GM18507 (cell line): ENCODE data around the gene OCA2.
"Not testable (repeated sequence)": the region's sequence is repeated elsewhere in the genome, so short reads cannot be mapped to it uniquely, and the experiment has no call there.

ENCODE experiments used
- DNase-seq: peaks from one replicate; pipeline ENCODE4 v3.0.0; 2011; ENCODE audit warnings: low read depth; ENCODE audit not compliant: insufficient read length; ENCODE audit errors: extremely low spot score
- FAIRE-seq: peaks from 2 replicates; lab custom pipeline; 2011; peaks lifted over from hg19 to GRCh38; lab: Jason Lieb, UNC

OCA2 gene

DNA sequence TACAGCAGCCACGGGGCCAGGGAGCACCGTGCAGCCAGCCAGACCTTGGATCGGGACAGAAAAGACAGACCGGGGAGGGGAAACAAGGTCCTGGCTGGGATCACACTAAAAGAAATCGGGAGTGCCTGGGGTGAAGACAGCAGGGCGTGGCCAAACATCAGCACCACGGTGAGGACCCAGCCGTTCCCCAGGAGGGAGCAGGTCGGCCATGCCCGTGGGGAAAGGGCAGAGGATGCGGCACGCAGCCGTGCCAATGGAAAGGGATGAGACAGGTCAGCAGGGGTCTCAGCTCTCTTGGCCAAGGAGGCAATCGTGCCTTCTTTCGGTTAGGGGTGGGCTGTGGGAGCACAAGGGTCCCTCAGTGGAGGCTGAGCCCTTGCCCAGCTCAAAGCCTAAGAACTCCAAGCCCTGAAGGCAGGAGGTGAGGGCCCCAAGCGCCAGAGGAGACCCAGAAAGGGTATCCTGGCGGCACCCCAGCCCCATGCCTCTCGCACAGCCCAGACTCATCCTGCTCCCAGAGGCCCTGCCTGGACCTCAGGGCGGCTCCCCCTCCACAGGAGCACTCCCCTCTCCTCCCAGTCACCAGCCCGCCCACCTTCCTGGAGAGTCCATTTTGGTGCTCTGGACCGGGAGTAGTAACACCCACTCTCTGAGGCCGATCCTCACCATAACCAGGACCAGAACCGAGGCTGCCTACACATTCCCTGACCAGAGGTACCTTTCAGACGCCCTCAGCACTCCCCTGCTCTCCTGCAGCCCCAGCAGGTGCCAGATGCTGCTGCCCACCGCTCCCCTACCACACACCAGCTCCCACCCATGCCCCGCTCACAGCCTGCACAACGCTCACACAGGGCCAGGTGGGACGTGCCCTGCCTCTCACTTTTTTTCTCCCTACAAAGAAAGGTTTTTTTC is 23.2 kb upstream of the OCA2 start:
- FAIRE-seq (no peak), DNase-seq (no peak)

DNA sequence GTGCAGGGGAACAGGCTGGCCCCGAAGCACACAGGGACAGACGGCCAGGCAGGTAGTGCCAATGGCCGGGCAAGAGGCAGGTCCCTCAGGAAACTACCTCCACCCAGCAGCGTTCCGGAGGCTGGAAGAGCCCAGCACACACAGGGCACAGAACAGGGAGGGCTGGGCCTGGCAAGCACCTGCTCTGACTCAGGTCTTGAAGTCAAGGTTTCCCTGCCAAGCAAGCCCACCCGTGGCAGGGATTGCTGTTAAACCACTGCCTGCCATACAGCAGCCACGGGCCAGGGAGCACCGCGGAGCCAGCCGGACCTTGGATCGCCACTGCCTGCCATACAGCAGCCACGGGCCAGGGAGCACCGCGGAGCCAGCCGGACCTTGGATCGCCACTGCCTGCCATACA is 22.5 kb upstream of the OCA2 start:
- not testable (repeated sequence) for FAIRE-seq, DNase-seq

DNA sequence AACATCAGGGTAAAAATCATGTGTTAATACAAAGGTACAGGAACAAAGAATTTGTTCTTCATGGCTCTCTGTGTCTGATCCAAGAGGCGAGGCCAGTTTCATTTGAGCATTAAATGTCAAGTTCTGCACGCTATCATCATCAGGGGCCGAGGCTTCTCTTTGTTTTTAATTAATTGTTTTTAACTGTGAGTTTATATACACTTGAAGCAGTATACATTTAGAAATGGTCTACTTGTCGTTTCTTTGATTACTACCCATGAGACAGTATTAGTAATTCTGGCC is 21.2 kb upstream of the OCA2 start:
- FAIRE-seq = no peak
- no peak for DNase-seq

DNA sequence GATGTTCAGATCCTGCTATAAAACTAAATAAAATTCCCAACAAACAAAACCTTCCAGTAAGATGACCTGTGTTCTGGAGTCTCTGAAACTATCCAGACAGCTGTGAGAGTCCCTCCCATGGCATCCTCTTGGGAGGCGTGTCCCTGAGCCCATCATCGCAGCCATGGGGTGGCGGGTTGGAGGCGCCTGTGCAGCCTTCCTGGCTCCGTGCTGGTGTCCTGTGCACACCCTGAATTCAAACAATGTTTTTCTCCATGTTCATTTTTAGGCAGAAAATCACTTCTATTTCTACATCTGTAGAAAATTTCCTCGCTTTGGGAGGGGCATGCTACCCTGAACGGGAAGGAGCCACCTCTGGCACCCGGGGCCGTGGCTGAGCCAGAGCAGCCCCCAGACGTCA is 19.4 kb upstream of the OCA2 start:
- no peak for FAIRE-seq
- DNase-seq = no peak

DNA sequence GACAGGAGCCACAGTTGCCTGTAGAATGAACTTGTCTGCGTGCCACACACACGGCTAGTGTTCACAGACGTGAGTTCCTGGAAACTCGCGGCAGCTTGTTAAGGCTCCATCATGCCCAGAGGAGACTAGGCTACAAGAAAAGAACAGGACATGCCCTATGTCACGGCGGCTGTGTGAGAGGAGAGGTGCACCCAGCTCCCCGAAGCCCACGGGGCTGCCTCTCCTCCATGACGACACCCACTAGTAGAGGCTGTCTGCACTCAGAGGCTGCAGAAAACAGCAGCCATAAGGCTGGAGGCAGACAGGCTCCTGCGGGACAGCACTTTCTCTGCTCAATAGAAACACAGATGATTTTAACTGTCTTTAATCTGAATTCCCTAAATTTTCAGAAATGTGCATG is 19.0 kb upstream of the OCA2 start:
- FAIRE-seq (no peak), DNase-seq (no peak)

DNA sequence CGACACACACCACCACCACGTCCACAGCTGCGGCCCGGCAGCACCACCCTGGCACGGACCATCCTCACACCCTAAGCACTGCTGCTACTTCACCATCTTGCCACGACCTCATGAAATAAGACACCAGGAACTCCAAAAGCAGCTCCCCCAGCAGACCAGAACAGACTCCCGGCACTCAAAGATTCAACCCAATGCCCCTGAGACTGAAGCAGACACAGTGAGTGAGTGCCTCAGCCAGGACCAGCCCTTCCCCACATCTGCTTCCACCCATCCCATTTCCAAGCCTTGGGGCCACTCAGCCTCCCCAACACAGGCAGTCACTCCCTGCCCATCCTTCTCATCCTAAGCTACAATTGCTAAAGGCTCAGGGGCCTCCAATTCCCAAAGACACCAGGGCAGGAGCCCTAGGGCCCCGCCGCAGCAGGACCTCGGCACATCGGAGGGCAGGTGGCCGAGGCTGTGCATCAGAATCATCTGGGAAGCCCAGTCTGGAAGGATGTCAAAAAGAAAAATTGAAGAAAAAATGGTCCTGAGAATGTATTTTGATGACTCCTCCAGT is 18.4 kb upstream of the OCA2 start:
- DNase-seq (no peak), FAIRE-seq (no peak)

DNA sequence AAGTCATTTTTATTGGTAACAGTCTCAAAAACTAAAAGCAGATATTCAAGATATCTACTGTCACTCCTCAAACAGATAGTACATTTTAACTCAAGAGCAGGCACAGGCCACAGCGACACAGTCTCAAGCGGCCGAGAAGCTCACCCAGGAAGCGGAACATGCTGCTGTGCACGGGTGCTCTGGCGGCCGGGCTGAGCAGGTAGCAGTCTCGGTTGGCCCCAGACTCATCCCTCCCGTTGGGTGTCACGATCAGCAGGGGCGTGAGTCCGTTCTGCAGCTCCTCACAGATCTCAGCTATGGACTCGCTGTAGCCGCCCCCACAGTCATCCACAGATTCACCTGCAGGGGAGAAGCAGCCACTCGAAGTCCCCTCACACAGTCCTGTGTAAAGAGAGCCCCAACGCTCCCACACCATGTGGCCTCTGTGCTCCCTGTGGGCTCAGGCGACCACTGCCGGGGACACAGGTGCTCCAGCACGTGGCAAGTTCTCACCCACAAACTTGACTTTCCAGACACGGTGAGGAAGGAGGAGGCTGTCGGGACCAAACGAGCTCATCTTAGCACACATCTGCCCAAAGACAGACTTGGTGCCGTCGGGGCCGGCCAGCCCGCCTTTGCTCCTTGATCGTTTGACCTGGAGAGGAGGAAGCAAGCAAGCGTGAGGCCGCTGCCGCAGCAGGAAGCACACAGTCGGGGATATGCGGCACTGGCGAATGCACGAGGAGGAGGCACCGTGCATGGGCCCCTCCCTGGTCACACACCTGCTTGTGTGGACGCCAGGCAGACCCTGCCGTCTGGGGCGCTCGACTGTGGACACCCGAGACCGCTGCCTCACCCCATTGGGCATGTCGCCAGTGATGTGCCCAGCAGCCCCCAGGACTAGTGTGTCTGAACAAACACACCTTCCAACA is 17.7 kb upstream of the OCA2 start:
- DNase-seq (no peak), FAIRE-seq (no peak)

DNA sequence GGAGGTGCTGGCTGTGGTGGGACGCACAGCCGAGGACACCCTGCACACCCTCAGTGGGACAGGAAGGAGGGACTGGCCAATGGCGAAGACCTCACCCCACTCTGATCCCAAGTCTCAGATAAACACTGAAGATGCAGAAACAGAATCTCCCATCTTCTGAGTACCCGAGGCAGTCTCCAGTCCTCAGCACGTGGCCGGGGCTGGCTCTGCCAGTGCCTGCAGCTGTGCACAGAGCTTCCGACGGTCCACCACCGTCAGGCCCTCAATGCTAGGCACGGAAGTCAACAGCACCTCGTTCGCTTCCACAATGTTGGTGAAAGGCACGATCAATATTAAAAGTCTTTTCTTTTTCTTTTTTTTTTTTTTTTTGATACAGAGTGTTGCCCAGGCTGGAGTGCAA is 16.8 kb upstream of the OCA2 start:
- FAIRE-seq = no peak
- no peak for DNase-seq

DNA sequence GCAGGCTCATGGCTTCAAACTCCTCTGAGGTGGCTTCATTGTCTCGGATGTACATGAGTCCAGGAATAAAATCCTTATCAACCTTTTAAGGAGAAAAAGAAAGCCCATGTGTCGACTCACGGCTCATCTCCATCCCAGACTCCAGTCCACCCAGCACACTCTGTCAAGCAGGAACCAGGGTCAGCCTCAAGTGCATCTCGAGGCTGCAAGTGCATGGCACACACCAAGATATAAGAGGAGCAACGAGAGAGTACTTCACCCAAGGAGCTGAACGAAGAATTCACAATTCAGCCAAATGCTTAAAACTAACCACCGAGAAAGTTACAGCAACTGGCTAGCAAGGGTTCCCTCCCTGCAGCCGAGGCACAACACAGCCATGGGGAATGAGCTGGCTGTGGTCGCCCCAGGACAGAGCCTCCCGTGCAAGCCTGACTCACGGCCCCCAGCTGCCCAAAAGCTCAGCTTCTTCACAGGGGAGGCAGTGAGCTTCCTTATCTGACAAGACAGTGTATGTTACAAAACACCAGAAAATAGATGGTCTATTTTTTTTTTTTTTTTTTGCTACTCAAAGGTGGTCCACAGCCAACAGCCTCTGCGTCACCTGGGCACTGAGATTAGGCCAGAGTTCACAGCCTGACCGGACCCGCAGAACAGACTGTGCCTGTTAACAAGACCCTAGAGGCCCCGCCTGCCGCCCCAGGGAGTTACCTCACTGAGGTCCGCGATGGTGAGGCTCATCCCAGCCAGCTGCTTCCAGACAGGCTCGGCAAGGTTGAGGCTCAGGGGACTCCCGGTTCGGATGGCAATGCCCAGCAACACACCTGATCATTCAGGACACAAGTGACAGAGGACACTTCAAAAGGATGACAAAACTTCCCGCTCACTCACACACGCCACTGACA is 15.9 kb upstream of the OCA2 start:
- FAIRE-seq (no peak), DNase-seq (no peak)

DNA sequence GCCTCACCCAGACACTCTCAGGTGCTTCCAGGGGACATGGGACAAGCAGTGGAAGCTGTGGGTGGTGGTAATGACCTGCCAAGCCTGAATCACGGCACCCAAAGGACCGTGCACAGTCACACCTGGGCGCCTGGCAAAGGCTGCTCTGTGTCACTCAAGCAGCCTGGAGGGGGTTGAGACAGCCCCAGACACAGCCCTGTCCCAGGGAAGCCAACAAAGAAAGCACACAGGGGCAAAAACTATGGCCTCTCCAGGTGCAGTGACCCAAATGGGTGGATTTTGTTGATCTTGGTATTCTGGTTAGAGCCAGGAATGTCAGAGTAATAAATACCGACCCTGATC is 15.0 kb upstream of the OCA2 start:
- FAIRE-seq (no peak), DNase-seq (no peak)

DNA sequence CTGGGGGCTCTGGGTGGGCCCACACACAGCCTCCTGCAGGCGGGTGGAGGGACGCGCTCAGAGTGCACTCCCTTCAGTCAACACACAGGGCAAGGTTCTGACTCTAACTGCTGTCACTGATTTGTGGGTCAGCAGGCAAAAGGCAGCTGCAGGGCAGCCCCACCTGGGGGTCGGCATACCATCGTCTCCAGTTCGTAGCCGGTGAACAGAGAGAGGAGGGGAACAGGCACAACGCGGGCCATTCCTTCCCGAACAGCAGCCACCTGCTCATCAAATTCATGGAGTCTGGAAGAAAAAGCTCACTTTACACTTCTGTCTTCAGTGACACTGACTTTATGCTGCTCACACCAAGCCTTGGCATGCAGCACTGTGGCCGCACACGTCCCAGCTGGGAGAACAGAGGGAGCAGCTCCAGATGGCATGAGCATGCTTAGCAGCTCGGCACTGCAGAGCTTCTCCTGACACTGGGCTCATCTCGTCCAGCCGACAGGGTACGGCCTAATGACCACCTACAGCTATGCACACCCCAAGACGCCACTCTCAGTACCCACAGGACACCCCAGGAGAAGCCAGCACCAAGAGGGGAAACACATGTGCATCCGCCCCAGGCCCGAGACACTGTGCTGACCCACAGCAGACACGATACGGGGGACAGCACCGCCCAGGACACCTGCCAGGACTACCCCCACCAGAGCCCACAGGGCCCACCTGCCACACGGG is 14.4 kb upstream of the OCA2 start:
- FAIRE-seq = no peak
- DNase-seq = no peak

DNA sequence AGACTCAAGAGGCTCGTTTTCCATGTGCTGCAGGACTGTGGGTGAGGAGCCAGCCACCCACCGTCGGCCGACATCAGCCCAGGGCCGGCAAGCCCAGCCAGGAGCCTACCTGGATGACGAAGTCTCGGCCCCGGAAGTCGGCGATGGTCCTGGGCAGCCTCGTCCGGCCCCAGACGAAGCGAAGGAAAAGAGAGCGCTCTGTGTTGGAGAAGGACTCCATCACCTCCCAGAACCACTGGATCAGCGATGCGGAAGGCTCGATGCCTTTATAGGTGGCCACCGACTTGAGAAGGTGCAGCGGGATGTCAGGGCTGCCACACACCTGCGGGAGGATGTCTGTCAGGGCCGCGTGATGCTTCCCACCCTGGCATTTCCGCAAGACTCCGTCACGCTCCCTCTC is 13.8 kb upstream of the OCA2 start:
- no peak for FAIRE-seq

DNA sequence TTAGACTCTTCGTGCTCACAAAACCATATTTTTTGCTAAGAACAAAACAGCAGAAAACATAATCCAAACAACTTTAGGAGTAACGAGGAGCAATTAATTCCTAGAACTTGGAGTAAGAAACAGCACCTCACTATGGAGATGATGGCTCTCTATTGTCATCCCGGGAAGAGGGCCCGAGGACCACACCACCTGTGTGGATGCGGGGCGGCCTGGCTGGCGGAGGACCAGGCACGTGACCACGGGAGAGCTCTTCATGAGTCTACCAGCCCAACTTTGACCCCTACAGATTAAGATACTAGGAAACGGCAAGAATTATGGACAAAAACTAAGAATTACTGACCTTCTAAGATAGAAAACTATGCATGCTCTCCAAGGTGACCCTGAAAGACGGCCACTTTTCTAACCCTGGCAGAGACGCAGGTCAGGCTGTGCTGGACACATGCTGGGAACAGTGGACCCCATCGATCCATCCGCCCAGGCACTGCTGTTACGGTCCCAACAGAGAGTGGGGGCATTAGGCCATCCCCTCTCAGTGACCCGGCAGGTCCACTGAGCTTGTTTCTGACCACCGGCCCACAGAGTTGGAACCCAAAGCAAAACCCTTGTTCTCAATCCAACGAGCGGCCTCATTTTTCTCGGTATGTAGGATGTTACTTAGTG is 13.1 kb upstream of the OCA2 start:
- FAIRE-seq (no peak), DNase-seq (no peak)

More for the DNA sequence above, 13.8 kb upstream of the OCA2 start:
- DNase-seq = no peak

DNA sequence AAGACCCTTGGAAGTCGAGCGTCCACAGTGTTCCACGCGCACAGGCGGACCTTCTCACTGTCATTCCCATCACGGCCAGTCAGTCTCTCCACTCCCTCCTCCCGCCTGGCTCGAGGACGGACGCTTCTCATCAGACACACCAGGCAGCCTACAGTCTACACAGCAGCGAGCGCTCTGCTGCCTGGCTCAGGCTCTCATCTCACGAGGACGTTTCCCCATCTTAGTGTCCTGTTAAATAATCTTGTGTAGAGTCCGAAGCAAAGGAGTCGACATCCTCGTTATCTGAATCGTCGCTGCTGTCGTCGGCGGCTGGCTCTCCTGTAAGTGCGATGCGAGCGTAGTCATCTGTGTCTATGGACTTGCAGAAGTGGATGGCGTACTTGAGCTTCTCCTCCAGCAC is 12.4 kb upstream of the OCA2 start:
- DNase-seq (no peak), FAIRE-seq (no peak)

DNA sequence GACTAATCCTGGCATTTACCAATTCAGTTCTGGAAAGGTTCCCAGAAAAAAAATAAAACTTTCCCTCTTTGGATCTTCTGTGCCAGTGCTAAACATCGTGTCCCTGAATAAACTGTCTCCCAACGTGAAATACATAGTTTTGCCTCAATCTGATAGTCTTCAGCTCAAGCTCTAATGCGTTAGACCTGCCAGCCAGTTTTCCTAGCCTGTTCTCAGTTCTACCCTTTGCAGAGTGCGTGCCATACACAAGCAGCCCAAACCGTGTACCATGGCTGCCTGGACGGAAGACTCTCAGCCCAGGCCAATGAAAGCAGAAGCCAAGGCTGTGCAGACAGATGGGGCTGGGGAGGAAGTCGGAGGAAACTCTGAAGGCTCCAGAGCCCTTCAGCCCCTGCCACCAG is 11.4 kb upstream of the OCA2 start:
- FAIRE-seq (no peak), DNase-seq (no peak)

DNA sequence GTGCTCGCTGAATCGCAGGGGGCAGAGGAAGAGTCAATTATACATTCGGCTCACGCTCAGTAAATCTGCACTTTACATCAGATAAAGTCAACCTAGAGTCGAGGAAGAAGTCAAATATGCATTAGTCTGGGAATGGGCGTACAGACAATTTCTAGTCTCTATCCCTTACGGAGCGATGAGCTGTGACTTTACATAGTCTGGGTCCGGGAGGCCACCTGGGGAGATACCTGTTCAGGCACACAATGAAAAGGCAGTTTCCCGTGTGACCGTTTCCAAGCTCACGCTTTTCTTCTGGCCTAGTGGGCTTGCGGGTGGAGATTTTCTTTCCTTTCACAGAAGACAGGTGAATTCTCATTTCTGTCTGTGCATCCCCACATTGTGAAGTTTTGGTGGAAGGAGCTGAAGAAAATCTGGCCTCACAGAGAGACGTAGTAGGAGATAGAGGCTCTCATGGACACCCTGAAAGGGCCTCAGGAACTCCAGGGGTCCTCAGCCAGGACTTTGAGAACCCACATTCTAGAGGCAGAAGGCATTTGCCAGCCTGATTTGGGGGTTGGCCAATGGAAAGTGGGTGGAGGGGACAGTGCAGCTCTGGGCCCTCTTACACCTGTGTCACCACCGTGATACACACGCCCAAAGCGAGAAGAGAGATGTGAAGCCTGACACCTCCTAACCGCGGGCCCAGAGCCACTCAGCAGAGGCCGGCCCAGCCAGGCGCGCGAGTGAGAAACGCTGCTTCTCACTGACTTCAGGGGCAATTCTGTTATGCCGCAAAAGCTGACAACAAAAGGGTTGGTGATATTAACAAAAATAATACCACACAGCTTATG is 10.7 kb upstream of the OCA2 start:
- FAIRE-seq (no peak), DNase-seq (no peak)

DNA sequence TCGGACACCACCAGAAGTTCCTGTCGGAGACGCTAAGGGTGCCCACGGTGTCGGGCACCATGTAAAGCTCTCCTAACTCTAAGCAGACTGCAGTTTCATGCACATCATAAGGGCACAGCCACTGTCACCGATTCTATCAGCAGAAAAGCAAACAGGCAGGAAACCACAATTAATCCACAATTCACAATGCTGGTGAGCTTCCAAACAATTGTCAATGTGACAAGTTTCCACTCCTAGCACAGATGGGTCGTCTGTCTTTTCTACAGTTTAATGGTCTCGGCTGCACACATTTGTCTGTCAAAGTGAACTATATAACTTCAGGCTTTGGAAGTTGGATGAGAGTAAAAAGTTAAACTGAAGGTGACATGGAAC is 8.8 kb upstream of the OCA2 start:
- DNase-seq (no peak), FAIRE-seq (no peak)
